OCI-LY1 (cell line): ENCODE measurements around the gene HDAC6.

ENCODE experiments used
- CTCF ChIP-seq: fragments of 200-600 bp; sonication (generic), shearing (Covaris generic); IDR thresholded peaks from 2 replicates; pipeline ENCODE4 v1.5.1; 2017; ENCODE audit warnings: mild to moderate bottlenecking, antibody characterized with exemption, low read length, moderate library complexity, mixed read lengths
- EZH2 ChIP-seq: fragments of 200-600 bp; sonication (generic), shearing (Covaris generic); IDR thresholded peaks from 2 replicates; pipeline ENCODE4 v1.8.0; 2017; ENCODE audit warnings: borderline replicate concordance, mixed run types, mild to moderate bottlenecking, antibody characterized with exemption, low read length, moderate library complexity, mixed read lengths

DNA sequence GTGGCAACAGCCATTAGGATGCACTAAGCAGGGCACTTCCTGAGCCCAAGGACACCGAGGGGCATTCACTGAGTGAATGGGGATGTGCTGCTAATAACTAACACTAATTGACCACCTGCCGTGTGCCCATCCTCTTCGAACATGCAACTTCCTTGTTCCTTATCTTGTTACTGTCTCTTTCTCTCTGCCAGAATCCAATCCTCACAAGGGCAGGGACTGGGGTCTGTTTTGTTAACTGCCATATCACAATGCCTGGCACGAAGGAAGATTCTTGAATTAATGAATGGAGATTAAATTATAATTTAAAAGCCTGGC lies 25.7 kb downstream of the HDAC6 start:
- TF ChIP-seq CTCF: no peak
- TF ChIP-seq EZH2: no peak
